ENCODE data around the gene ABCC3. TPM values are rescaled to one million over a fixed set of nuclear protein-coding genes. Genes with fewer than 3 reads are reported as not detected.

Gene ABCC3
- total RNA-seq, 1 donor from 2014 or later, result 0.20 TPM

DNA sequence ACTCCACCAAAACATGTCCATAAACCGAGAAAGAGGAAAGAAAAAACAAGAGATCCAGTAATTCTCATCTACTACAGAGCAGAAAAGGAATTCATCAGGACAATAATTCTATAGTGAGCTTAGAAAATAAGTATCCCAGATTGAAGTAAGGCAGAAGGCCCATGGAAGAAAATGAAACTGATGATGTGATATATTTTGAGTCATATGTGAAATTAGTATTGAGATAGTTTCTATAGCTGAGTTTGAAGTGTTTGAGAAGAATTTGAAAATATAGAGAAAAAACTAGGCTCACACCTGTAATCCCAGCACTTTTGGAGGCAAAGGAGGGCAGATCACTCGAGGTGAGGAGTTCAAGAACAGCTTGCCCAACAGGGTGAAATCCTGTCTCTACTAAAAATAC, 104.4 kb downstream of the ABCC3 start:
- DNase-seq, result no peak
- Mint-ChIP-seq H3K27ac (no peak overlapping the region), H3K9me3 (no peaks in the 10 kb centered on the region), H3K36me3 (ENCODE audit: low read depth) (peaks cover 78% of the 10 kb centered on the region), H3K4me1 (peaks cover 17% of the 10 kb centered on the region), H3K4me3 (no peak overlapping the region), H3K27me3 (no peaks in the 10 kb centered on the region)
- intact Hi-C loops (cut with micrococcal nuclease), result no loop called here
- POLR2A ChIA-PET, result no interaction called here
- ATAC-seq (ENCODE audit: low read depth), result no peak
- no peak for TF ChIP-seq CTCF (IDR thresholded peaks at IDR 0.05)
- CTCF ChIA-PET, result no interaction called here

Other genes with a start within 250 kb of the ABCC3 start
- gene LRRC59, start 237.4 kb upstream of the ABCC3 start, total RNA-seq, result 41.8 and 42.0 TPM in 2 replicates
- 16.4 and 17.9 TPM in 2 replicates for gene ACSF2, start 208.7 kb upstream of the ABCC3 start, total RNA-seq
- 0.34 and 0.42 TPM in 2 replicates for gene CHAD, start 166.0 kb upstream of the ABCC3 start, total RNA-seq
- gene RSAD1, start 156.0 kb upstream of the ABCC3 start, total RNA-seq, result 36.2 and 42.2 TPM in 2 replicates
- gene MYCBPAP, start 126.4 kb upstream of the ABCC3 start, total RNA-seq, result 2.1 and 2.3 TPM in 2 replicates
- gene EPN3, start 102.1 kb upstream of the ABCC3 start, total RNA-seq, result not detected in 2 replicates
- gene SPATA20, start 87.7 kb upstream of the ABCC3 start, total RNA-seq, result 45.6 and 52.3 TPM in 2 replicates
- gene CACNA1G, start 74.2 kb upstream of the ABCC3 start, total RNA-seq, result 0.07 TPM in 1 of 2 replicates, not detected in the other
- 39.0 and 40.3 TPM in 2 replicates for gene ANKRD40, start 73.0 kb downstream of the ABCC3 start, total RNA-seq
- 158 and 162 TPM in 2 replicates for gene LUC7L3, start 84.7 kb downstream of the ABCC3 start, total RNA-seq
- gene ANKRD40CL, start 132.6 kb downstream of the ABCC3 start, total RNA-seq, result 0.42 TPM in 1 of 2 replicates, not detected in the other
- not detected in 2 replicates for gene WFIKKN2, start 200.7 kb downstream of the ABCC3 start, total RNA-seq
- gene TOB1, start 231.5 kb downstream of the ABCC3 start, total RNA-seq, result 18.8 and 20.4 TPM in 2 replicates

Measured in activated B cell treated with CpG ODN at 0.5 μM for 24 hours (primary cell).